Uterus (tissue), 2 donors: Measurements from ENCODE around the gene CCDC196.

Experiments
- CTCF ChIP-seq, 4 experiments: fragments of 200-600 bp in 2 of 4; fragments of 450-650 bp in 2 of 4; sonication (generic) in 2 of 4; IDR thresholded peaks; one replicate each; pipeline ENCODE4 v1.5.1; 2016 to 2019; ENCODE audit warnings: antibody characterized with exemption in 4 of 4, mild to moderate bottlenecking in 2 of 4, moderate library complexity in 1 of 4
- POLR2A ChIP-seq, 2 donors: fragments of 450-650 bp; IDR thresholded peaks; one replicate each; pipeline ENCODE4 v1.6.1; 2016; ENCODE audit warnings: antibody characterized with exemption in 2 of 2, mild to moderate bottlenecking in 1 of 2, moderate library complexity in 1 of 2

GRCh38 chr14:66541627-66542026 is 55.5 kb downstream of the CCDC196 start:
- no peak for TF ChIP-seq CTCF (IDR thresholded peaks at IDR 0.05)
- TF ChIP-seq POLR2A (IDR thresholded peaks at IDR 0.05) = no peak
